H9 (cell line): ENCODE measurements around the gene PUDP. TPM values are rescaled to one million over a fixed set of nuclear protein-coding genes. Genes with fewer than 3 reads are reported as not detected.

ENCODE experiments used
- DNase-seq: peaks from one replicate; pipeline ENCODE4 v3.0.0-alpha.2; 2017
- H2AFZ ChIP-seq: one replicate; pipeline ENCODE4 v1.6.1; 2013; ENCODE audit warnings: mild to moderate bottlenecking, low read length, control low read depth, moderate library complexity
- H2AK5ac ChIP-seq: 2 replicates; pipeline ENCODE4 v1.6.1; 2013; ENCODE audit warnings: low read length, control low read depth, mixed read lengths; ENCODE audit not compliant: insufficient read length
- H2BK120ac ChIP-seq: one replicate; pipeline ENCODE4 v1.6.1; 2013; ENCODE audit warnings: low read depth, mild to moderate bottlenecking, low read length, control low read depth, inconsistent platforms; ENCODE audit not compliant: poor library complexity, severe bottlenecking
- H2BK12ac ChIP-seq: 2 replicates; pipeline ENCODE4 v1.6.1; 2013; ENCODE audit warnings: low read length, control low read depth, mixed read lengths, low read depth; ENCODE audit not compliant: insufficient read length
- H2BK15ac ChIP-seq: 2 replicates; pipeline ENCODE4 v1.6.1; 2013; ENCODE audit warnings: low read depth, low read length, control low read depth
- H2BK20ac ChIP-seq: one replicate; pipeline ENCODE4 v1.6.1; 2013; ENCODE audit warnings: low read depth, mild to moderate bottlenecking, low read length, control low read depth, inconsistent platforms; ENCODE audit not compliant: poor library complexity, severe bottlenecking
- H2BK5ac ChIP-seq: 2 replicates; pipeline ENCODE4 v1.6.1; 2013; ENCODE audit warnings: low read length, control low read depth, mixed read lengths; ENCODE audit not compliant: insufficient read length
- H3K14ac ChIP-seq: 2 replicates; pipeline ENCODE4 v1.6.1; 2013; ENCODE audit warnings: low read length, control low read depth; ENCODE audit not compliant: insufficient read depth
- H3K18ac ChIP-seq: 2 replicates; pipeline ENCODE4 v1.6.1; 2013; ENCODE audit warnings: low read depth, mild to moderate bottlenecking, mixed read lengths, low read length, control low read depth; ENCODE audit not compliant: insufficient read length
- H3K23ac ChIP-seq: 2 replicates; pipeline ENCODE4 v1.6.1; 2013; ENCODE audit warnings: low read length, control low read depth, mixed read lengths, low read depth; ENCODE audit not compliant: insufficient read length
- H3K23me2 ChIP-seq: 2 replicates; pipeline ENCODE4 v1.6.1; 2013; ENCODE audit warnings: low read depth, mild to moderate bottlenecking, mixed read lengths, low read length, control low read depth; ENCODE audit not compliant: insufficient read length, poor library complexity, severe bottlenecking
- H3K27ac ChIP-seq: 2 replicates; pipeline ENCODE4 v1.5.1; 2013; ENCODE audit warnings: low read length, control low read depth, mixed read lengths, low read depth; ENCODE audit not compliant: insufficient read length
- H3K27me3 ChIP-seq: 2 replicates; pipeline ENCODE4 v1.6.1; 2013; ENCODE audit warnings: low read length, control low read depth, inconsistent platforms; ENCODE audit not compliant: insufficient read depth
- H3K4ac ChIP-seq: 2 replicates; pipeline ENCODE4 v1.6.1; 2013; ENCODE audit warnings: low read depth, mild to moderate bottlenecking, control low read depth, inconsistent platforms, low read length, moderate library complexity
- H3K4me1 ChIP-seq: 2 replicates; pipeline ENCODE4 v1.6.1; 2013; ENCODE audit warnings: low read length, control low read depth, inconsistent platforms; ENCODE audit not compliant: insufficient read depth
- H3K4me2 ChIP-seq: 2 replicates; pipeline ENCODE4 v1.6.1; 2013; ENCODE audit warnings: low read length, control low read depth, mixed read lengths; ENCODE audit not compliant: insufficient read length, insufficient read depth
- H3K56ac ChIP-seq: 2 replicates; pipeline ENCODE4 v1.6.1; 2013; ENCODE audit warnings: low read depth, mild to moderate bottlenecking, mixed read lengths, low read length, control low read depth; ENCODE audit not compliant: insufficient read length
- H3K79me1 ChIP-seq: 2 replicates; pipeline ENCODE4 v1.6.1; 2013; ENCODE audit warnings: low read depth, mild to moderate bottlenecking, moderate library complexity, low read length, control low read depth, inconsistent platforms; ENCODE audit not compliant: insufficient read depth, poor library complexity, severe bottlenecking
- H3K79me2 ChIP-seq: 2 replicates; pipeline ENCODE4 v1.6.1; 2013; ENCODE audit warnings: low read length, control low read depth, inconsistent platforms; ENCODE audit not compliant: insufficient read depth
- H3K9ac ChIP-seq: 2 replicates; pipeline ENCODE4 v1.6.1; 2013; ENCODE audit warnings: low read length, control low read depth, mixed read lengths; ENCODE audit not compliant: insufficient read length; ENCODE audit errors: extremely low read depth
- H3K9me3 ChIP-seq: one replicate; pipeline ENCODE4 v1.6.1; 2013; ENCODE audit warnings: low read depth, low read length, inconsistent platforms; ENCODE audit not compliant: control insufficient read depth
- H3T11ph ChIP-seq: one replicate; pipeline ENCODE4 v1.6.1; 2013; ENCODE audit warnings: mild to moderate bottlenecking, low read length, control low read depth, inconsistent platforms
- H4K20me1 ChIP-seq: one replicate; pipeline ENCODE4 v1.6.1; 2013; ENCODE audit not compliant: control insufficient read depth, insufficient read length, insufficient read depth
- H4K5ac ChIP-seq: 2 replicates; pipeline ENCODE4 v1.6.1; 2013; ENCODE audit warnings: low read depth, mild to moderate bottlenecking, mixed read lengths, low read length, control low read depth; ENCODE audit not compliant: insufficient read length
- H4K8ac ChIP-seq: replicated peaks from 2 replicates; pipeline ENCODE4 v1.6.1; 2013; ENCODE audit warnings: low read length, control low read depth, mixed read lengths, low read depth; ENCODE audit not compliant: insufficient read length
- H4K91ac ChIP-seq: 2 replicates; pipeline ENCODE4 v1.6.1; 2013; ENCODE audit warnings: low read depth, mild to moderate bottlenecking, moderate library complexity, mixed read lengths, low read length, control low read depth; ENCODE audit not compliant: insufficient read length
- H3K27ac Mint-ChIP-seq, 3 experiments: 2 replicates in 2 of 3; 3 replicates in 1 of 3; pipeline ENCODE4 v1.8.0; 2020 to 2021; ENCODE audit warnings: mixed read lengths in 3 of 3, mild to moderate bottlenecking in 1 of 3, moderate library complexity in 1 of 3
- H3K27me3 Mint-ChIP-seq: 2 replicates; pipeline ENCODE4 v1.8.0; 2021; ENCODE audit warnings: low read depth, mild to moderate bottlenecking, moderate library complexity, mixed read lengths
- H3K36me3 Mint-ChIP-seq, 3 experiments: 2 replicates in 2 of 3; 3 replicates in 1 of 3; pipeline ENCODE4 v1.8.0; 2020 to 2021; ENCODE audit warnings: low read depth in 3 of 3, mixed read lengths in 3 of 3; ENCODE audit not compliant: insufficient read depth in 1 of 3
- H3K4me1 Mint-ChIP-seq, 2 experiments: 2 replicates each; pipeline ENCODE4 v1.8.0; 2020; ENCODE audit warnings: mixed read lengths in 2 of 2
- H3K4me3 Mint-ChIP-seq, 2 experiments: 2 replicates in 1 of 2; 3 replicates in 1 of 2; pipeline ENCODE4 v1.8.0; 2020 to 2021; ENCODE audit warnings: mild to moderate bottlenecking in 2 of 2, mixed read lengths in 2 of 2, moderate library complexity in 1 of 2
- H3K9me3 Mint-ChIP-seq, 2 experiments: 2 replicates in 1 of 2; 3 replicates in 1 of 2; pipeline ENCODE4 v1.8.0; 2020; ENCODE audit warnings: mild to moderate bottlenecking in 2 of 2, mixed read lengths in 2 of 2, moderate library complexity in 1 of 2
- CTCF ChIP-seq: fragments of 200-600 bp; sonication (generic); conservative IDR thresholded peaks from 3 replicates; pipeline ENCODE4 v1.8.0; 2021; ENCODE audit warnings: antibody characterized with exemption, mild to moderate bottlenecking
- WGBS: extraction: QIAGEN DNeasy Blood & Tissue Kit; methylation state at CpG from one replicate; pipeline ENCODE4 v1.1.7; 2013; ENCODE audit warnings: missing lambda C conversion rate, low lambda C conversion rate, mixed read lengths; ENCODE audit not compliant: insufficient read length; ENCODE audit errors: extremely low coverage; 5-methylcytosine and 5-hydroxymethylcytosine counted together
- total RNA-seq: library from RNA; stranded (reverse); gene quantifications from 2 replicates; pipeline ENCODE4 v1.2.1, GENCODE V29; 2021

The PUDP gene
- total RNA-seq, 1 experiment from 2014 or later: 46.3 TPM

GRCh38 chrX:7108030-7108429, 39.9 kb downstream of the PUDP start:
- peaks cover 4% of the 10 kb centered on the region for H3K79me1 ChIP-seq
- H3K4ac ChIP-seq: no peak overlapping the region
- no peak overlapping the region for H3K56ac ChIP-seq
- no peak overlapping the region for H2BK12ac ChIP-seq
- no peak overlapping the region for H2BK120ac ChIP-seq
- H4K91ac ChIP-seq: no peak overlapping the region
- no peak overlapping the region for H3K18ac ChIP-seq
- no peaks in the 10 kb centered on the region for H3K23me2 ChIP-seq
- H3K27ac Mint-ChIP-seq: no peak overlapping the region; a peak in 1 of 7 replicates
- no peak overlapping the region for H3K4me3 Mint-ChIP-seq
- H3K9ac ChIP-seq: no peak overlapping the region
- no peaks in the 10 kb centered on the region; a peak in 1 of 5 replicates for H3K9me3 Mint-ChIP-seq
- H3K14ac ChIP-seq: no peak overlapping the region
- no peak overlapping the region for H2BK20ac ChIP-seq
- no peaks in the 10 kb centered on the region for H3K27me3 Mint-ChIP-seq
- no peak overlapping the region for H2AK5ac ChIP-seq
- peaks cover 29 to 30% of the 10 kb centered on the region in 2 experiments for H3K4me1 Mint-ChIP-seq
- H3K36me3 Mint-ChIP-seq: peaks cover 11 to 20% (median 17%) of the 10 kb centered on the region in 3 experiments; a peak in 6 of 7 replicates
- no peak overlapping the region for H2BK15ac ChIP-seq
- H3K4me1 ChIP-seq: peaks cover 7% of the 10 kb centered on the region; the same call in 1 of the 2 replicates
- H3K4me2 ChIP-seq: no peak overlapping the region
- no peak overlapping the region for H3K23ac ChIP-seq
- no peak overlapping the region for H4K5ac ChIP-seq
- peaks cover 2% of the 10 kb centered on the region for H3K79me2 ChIP-seq
- no peak overlapping the region for H2BK5ac ChIP-seq
- H3K27me3 ChIP-seq: no peaks in the 10 kb centered on the region
- H3K27ac ChIP-seq: no peak overlapping the region
- no peak for DNase-seq
- H2AFZ ChIP-seq: no peak overlapping the region
- no peak overlapping the region for H4K8ac ChIP-seq
- H4K20me1 ChIP-seq: no peaks in the 10 kb centered on the region
- no peaks in the 10 kb centered on the region for H3K9me3 ChIP-seq
- no peak overlapping the region for H3T11ph ChIP-seq
- TF ChIP-seq CTCF: no peak
- WGBS: no CpG with 5 or more reads among the region's 5 CpGs
